ENCODE data around the gene CDKN2B.
"Not testable (repeated sequence)": the region's sequence is repeated elsewhere in the genome, so short reads cannot be mapped to it uniquely, and the experiment has no call there.

The CDKN2B gene

GRCh38 chr9:21968331-21969010 is 40.6 kb downstream of the CDKN2B start:
- peak; percentile 26 for DNase-seq

- no peak for DNase-seq
Measured at GRCh38 chr9:21967702-21968101, 41.4 kb downstream of the CDKN2B start.

DNA sequence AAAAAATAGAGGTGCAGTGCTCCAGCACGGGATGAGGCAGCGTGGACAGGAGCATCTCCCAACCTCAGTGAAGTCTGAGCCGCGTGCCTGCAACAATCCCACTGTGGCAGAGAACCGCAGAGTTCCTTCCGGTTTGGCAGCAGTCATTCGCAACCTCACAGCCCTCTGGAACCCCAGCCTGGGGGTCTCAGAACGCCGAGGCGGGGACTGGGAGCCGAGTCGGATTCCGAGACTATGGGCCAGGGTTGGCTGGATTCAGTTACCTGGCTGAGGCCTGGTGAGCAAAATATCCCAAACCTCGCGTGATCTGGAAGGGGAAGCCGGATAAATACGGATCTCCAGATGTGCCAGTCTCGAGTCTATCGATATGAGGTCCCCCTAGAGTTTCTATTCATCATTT is 41.9 kb downstream of the CDKN2B start:
- no peak for DNase-seq

- DNase-seq = no peak
Measured at GRCh38 chr9:21966140-21966851, 42.8 kb downstream of the CDKN2B start.

DNA sequence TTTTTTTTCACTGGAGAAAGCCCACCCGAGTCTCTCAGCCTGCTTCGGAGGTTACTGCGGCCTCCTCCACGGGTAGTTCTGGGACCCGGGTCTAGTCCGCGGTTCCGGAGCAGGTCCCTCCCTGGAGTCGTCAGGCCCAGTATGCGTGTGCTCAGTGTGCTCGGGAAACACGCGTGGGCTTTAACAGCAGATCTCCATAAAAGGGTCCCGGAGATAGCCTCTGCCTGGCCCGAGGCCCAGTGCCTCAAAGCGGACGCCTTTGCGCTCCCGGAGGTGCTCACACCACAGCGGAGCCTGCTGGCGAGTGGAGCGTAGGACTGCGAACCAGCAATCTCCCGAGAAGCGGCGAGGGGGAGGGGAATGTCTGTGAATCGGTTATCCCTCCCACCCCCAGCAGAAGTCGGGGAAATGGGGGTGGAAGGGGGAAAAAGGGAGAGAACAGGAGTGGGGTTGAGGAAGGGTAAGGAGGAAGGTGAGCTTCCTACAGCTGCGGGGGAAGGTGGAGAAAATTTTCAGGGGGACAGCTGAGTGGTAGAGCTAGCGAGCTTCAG is 43.6 kb downstream of the CDKN2B start:
- DNase-seq = peak; percentile 70

DNA sequence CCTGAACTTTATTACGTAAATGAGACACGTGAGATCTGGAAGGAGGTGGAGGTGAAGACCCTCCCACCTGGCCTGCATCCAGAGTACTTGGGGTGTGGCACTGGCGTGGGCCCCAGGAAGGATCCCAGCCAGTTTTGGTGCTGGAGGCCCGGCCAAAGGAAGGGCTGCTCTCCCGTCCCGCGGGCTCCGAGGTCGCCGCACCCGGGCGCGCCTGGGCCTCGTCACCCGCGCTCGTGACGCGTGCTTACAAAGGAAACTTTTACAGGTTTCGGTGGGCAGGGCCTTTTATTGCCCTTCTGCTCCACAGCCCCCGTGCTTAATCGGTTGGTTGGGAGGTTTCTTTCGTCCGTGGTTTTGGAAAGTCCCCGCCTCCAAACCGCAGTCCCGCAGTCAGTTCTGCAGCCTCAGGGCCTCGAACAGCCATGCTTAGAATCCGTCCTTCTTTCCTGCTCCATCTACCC is 44.1 kb downstream of the CDKN2B start:
- DNase-seq = no peak

DNA sequence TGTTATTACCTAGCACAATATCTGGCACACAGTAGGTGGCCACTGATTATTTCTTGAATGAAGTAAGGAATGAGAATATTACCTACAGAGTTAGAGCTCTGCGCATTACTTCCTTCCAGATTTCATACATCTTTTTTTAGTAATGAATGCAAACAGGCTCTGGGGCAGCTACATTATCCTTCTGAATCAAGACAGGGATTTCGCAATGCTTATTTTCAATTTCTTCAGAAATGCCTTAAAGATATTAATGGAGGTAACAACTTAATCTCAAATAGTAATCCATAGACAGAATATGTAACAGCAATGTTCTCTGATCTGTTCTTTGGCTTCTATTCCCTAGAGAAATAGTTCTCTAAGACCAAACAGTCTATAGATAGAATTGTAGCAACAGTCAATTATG is 47.5 kb downstream of the CDKN2B start:
- DNase-seq = no peak

DNA sequence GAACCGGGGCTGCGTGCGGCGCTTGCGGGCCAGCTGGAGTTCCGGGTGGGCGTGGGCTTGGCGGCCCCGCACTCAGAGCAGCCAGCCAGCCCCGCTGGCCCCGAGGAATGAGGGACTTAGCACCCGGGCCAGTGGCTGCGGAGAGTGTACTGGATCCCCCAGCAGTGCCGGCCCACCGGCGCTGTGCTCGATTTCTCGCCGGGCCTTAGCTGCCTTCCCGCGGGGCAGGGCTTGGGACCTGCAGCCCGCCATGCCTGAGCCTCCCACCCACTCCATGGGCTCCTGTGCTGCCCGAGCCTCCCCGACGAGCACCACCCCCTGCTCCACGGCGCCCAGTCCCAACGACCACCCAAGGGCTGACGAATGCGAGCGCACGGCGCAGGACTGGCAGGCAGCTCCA is 49.8 kb downstream of the CDKN2B start:
- not testable (repeated sequence) for DNase-seq

- no peak for DNase-seq
Measured at GRCh38 chr9:21958833-21959232, 50.3 kb downstream of the CDKN2B start.
